UCSD-AML1 (cell line): ENCODE results near the gene SPRYD7.
"Not testable (repeated sequence)": the region's sequence is repeated elsewhere in the genome, so short reads cannot be mapped to it uniquely, and the experiment has no call there.

Experiments
- DNase-seq: peaks from one replicate; lab custom pipeline; 2025; ENCODE audit not compliant: unreplicated experiment; lab: John Stamatoyannopoulos, UW

Gene SPRYD7, protein sequence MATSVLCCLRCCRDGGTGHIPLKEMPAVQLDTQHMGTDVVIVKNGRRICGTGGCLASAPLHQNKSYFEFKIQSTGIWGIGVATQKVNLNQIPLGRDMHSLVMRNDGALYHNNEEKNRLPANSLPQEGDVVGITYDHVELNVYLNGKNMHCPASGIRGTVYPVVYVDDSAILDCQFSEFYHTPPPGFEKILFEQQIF

DNA sequence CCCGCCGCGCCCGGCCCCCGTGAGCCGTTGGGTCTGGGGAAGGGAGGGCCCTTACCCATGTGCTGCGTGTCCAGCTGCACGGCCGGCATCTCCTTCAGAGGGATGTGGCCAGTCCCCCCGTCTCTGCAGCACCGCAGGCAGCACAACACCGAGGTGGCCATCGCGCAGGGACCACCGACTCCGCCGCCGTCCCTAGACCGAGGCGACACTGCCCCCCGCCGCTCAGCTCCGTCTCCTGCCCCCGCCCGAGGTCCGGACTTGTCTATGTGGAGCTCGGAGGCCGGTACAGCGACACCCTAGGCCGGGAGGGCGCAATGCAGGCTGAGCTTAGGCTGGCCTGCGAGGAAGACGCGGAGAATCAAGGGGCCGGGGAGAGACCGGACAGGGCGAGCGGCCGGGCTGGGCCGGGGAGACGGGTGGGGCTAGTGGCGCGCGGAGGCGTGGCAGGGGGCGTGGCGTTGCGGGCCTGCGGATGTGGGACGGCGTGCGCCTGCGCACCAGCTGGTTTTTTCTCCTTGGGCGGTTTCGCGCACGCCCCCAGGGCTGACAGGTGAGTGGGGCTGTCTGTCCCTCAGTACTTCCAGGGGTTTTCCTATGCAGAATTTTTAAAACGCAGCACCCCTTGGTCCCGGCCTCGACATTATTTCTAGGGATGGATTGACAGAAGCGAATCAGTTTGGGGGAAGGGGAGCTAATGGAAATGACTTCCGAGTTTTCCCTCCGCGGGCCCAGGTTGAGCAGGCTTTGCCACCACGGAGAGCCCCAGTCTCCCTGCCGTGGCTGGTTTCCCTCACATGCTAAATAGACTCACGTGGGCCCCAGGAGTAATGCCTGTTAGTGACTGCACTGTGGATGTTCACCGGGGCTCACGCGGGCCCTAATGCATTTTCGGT lies at the start of gene SPRYD7:
SPRYD7 (minus strand) TSS at position 266 of the 893 bp plus-strand sequence; CDS start at position 161, 105 bp downstream.
- peak; percentile 99 for DNase-seq

DNA sequence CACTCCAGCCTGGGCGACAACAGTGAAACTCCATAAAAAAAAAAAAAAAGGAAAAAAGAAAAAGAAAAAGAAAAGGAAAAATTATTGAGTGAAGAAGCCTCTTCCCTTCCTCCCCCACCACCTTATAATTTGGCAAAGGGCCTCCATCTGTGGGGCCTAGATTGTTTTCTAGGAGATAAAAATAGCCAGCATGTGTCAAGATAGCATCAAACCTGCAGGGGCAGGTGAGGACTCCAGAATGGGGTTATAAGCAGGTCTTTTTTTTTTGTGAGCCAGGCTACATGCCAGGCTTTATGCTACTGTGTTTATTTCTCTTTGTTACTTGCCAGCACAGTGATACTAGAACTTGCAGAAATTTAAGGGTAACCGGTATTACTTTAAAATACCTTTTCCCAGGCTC lies 49.0 kb upstream of the SPRYD7 start:
- no peak for DNase-seq

DNA sequence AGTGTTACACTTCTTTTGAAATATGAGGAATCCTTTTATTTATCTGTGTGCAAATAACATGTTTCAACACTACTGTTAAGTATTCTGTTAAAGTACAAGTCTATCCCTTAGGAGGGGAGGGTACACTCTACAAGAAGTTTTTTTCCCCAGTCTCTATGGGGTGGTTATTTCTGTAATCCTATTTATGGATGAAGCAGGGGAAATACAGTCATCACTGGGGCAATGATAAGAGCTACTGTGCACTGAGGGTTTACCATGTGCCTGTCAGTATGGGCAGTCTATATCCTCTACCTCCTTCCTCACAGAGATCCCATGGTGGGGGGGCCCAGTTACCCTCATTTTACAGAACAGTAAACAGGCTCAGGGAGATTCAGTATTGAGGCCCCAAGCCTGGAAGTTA lies 44.1 kb upstream of the SPRYD7 start:
- DNase-seq, result peak; percentile 24

DNA sequence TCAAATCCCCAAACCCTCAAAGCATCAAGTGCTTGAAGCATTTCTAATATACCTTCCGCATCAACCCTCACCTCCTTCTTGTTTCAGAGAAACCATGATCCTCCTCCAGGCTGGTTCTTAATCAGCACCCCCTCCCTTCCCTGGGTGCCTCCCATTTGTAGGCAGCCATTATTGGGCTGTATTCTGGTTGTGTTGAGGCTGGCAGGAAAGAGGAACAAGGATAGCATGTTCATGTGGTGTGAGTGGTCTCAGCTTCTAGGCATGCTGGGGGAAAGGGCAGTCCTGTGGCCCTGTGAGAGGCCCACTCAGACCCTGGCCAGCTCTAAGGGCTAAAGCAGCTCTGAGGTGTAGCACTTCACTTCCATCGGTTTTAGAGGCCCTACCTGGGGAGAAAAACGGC lies 41.9 kb upstream of the SPRYD7 start:
- DNase-seq, result peak; percentile 31

DNA sequence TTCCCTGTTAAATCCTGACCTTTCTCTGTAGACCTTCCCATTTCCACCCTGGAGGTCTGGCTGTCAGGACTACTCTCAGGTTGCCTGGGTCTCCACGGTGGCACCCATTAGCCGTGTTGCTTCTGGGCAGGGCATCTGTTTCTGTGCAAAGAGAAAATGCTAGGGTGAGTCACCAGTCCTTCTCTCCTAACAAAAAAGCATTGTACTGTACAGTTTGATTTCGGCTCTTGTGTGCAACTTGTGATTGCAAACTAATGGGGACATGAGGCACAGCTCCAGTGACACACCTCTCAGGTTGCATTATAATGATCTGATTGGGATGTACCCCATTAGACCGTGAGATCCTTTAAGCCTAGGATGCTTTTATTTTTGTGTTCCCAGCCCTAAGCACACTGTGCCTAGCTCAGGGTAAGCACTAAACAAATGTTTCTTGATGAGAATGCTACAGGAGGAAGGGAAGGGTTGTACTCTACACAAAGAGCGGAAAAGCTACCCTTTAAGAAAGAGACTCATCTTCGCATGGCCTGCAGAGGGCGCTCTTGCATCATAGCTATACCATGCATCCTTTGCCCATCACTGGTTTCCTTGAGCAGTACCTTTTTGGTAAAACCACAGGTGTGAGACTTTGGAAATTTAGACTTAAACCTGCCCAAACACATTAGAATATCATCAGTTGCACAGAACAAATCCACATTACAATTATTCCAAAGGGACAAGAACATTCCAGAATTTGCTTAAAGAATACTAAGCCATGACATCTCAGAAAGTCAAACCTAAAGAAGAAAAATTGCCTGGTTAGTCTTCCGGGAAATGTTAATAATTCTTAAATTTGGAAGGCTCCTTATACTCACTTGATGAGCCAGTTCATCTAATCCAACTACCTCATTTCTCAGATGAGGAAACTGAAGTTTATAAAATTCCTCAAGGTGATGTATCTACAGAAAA lies 40.4 kb upstream of the SPRYD7 start:
- peak; percentile 71 for DNase-seq

DNA sequence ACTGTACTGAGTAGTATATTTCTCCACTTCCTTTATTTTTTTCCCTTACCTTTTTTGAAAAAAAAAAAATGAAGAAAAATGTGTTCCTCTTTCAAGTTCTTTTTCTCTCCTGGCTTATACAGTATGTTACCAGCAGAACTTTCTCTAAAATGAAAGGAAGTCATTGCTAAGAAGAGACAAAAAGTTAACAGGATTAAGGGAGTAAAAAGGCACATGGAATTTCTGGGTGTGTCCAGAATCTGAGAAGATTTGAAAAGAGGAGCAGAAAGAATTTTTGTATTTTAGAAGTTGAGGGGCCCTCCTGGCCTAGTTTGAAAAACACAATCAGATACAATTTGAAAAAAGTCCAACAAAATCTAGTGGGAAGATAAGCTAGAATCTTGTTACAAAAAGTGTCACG lies 39.7 kb upstream of the SPRYD7 start:
- DNase-seq, result no peak

DNA sequence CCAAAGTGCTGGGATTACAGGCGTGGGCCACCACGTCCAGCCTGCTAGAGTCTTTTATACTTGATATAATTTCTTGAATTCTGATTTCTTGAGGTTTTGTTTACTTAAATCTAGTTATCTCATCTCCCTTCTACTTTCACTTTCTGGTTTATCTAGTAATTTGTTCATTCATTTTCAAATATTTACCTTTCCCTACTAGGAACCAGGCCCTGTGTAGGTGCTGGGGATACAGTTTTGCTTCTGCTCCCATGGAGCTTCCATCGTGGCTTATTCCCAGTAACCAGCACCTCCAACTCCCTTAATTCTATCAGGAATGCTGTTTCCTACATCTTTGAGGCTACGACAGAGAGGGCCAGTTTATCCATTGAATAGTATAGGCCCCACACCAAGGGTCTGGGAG lies 36.6 kb upstream of the SPRYD7 start:
- no peak for DNase-seq

DNA sequence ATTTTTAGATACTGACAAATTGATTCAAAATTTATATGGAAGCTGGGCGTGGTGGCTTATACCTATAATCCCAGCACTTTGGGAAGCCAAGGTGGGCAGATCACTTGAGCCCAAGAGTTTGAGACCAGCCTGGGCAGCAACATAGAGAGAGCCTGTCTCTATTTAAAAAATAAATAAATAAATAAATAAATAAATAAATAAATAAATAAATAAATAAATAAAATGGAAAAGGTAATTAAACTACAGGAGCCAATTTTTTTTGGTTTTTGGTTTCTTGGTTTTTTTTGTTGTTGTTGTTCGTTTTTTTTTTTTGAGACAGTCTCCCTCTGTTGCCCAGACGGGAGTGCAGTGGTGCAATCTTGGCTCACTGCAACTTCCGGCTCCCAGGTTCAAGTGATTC lies 31.3 kb upstream of the SPRYD7 start:
- no peak for DNase-seq

DNA sequence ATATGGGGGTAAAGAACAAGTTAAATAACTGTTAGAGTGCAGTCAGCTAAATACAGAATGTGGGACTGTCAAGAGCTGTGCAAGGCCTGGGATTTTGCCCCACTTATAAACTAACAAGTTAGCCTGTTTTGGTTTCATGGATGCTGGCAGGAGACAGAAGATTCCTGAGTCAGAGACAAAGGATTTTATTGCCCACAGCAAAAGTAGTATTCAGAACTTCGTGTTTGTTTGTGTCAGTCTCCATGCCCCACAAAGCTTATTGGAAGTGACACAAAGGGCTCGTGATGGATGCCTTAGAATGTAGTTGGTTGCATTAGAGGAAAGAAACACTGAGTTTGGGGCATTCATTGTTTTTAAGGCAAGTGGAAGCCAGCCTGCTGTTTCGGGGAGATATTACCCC lies 22.2 kb upstream of the SPRYD7 start:
- DNase-seq, result no peak

DNA sequence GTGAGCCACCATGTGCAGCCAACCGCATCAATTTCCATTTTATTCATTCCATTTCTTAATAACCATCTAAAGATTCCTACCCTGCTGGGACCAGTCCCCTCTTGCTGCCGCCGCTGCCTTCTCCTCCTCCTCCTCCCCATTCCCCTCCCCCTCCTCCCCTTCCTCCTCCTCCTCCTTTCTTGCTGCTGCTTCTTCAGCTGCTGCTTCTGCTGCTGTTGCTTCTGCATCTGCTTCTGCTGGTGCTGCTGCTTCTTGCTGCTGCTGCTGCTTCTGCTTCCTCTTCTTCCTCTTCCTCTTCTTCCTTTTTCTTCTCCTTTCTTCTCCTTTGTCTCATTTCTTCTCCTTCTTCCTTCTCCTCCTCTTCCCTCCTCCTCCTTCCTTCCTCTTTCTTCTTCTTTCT lies 20.0 kb upstream of the SPRYD7 start:
- DNase-seq, result no peak

DNA sequence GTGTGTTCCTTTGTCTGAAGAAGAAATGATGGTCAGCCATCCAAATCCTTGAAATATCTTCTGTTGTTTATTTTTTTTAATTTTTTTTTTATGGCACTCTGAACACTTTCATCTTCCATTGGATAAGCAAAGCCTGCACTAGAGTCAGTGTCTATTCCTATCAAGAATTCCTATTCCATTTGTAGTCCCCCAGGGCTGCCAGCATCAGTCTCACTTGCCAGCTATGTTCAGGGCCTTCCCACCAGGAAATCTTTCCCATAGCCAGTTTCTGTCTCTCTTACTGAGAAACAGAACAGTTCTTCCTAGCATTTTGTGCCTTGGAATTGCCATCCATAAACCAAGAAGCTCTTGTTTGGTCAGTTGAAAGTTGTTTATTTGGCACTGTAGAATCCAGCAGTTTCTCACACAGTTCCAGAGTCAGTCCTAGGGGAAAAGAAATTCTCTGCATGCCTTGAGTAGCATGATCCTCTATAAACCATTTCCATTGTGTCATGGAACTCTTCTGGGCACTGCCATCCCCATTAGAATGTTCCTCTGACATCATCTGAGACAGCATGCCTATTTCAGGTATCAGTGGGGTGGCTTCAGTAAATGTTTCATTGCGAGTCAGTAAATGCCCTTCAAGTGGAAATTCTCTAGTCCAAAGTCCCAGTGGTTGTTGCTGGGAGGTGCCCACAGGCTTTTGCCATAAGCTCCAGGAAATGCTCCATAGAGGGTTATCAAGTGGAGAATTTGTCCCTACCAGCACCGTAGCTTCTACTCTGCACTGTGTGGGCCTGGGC lies 18.7 kb upstream of the SPRYD7 start:
- no peak for DNase-seq

DNA sequence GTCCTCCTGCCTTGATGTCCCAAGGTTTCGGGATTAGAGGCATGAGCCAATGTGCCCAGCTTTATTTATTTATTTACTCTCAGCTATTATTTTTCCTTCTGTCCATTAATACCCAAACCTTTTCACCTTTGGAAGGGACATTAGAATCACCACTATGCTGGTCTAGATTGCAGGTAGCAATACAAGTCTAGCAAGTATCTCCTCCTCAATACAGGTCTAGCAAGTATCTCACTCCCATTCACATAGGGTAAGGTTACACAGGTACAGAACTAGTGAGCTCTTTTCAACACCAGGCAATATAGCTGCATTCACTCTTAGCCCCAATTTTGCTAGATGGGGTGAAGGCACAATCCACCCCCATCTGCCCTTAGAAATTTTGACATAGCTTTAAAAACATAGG lies 17.4 kb upstream of the SPRYD7 start:
- DNase-seq, result no peak

DNA sequence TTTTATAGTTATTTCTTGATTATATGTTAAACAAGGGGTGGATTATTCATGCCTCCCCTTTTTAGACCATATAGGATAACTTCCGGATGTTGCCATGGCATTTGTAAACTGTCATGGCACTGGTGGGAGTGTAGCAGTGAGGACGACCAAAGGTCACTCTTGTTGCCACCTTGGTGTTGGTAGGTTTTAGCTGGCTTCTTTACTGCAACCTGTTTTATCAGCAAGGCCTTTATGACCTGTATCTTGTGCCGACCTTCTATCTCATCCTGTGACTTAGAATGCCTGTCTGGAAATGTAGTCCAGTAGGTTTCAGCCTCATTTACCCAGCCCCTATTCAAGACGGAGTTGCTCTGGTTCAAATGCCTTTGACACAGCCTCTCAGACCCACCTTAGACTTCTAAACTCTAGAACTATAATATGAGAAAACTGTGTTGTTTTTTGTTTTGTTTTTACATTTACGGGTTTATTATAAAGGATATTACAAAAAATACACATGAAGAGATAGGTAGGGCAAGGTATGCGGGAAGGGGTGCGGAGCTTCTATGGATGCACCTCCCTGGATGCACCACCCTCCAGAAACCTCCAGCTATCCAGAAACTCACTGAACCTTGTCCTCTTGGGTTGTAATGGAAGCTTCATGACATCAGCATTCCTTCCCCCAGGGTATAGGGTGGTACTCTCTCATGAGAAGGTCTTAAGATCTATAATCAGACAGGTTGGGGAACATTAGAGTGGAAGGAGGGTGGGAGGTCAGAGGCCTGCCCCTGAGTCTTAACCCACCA lies 15.8 kb upstream of the SPRYD7 start:
- DNase-seq, result no peak

DNA sequence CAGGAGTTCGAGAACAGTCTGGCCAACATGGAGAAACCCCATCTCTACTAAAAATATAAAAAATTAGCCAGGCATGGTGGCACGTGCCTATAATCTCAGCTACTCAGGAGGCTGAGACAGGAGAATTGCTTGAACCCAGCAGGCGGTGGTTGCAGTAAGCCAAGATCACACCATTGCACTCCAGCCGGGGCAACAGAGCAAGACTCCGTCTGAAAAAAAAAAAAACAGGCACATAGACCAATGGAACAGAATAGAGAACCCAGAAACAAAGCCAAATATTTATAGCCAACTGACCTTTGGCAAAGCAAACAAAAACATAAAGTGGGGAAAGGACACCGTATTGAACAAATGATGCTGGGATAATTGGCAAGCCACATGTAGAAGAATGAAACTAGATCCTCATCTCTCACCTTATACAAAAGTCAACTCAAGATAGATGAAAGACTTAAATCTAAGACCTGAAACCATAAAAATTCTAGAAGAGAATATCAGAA lies 12.7 kb upstream of the SPRYD7 start:
- DNase-seq, result not testable (repeated sequence)

DNA sequence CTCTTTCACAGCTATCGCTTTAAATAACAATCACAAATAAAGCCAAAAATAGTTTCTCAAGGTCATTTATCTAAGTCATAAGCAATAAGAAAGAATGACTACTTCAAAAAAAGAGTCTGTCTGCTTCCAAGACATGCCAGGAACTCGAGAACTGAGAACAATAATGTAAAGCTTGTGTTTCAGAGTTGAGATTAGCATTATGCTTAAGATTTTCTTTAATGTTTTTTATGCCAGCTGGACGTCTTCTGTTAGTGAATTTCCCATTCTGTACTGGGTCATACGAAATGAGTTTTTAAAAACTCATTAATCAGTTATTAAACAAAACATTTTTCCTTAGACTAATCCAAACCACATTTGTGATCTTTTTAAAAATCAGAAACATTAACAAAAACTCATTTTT lies 3.2 kb upstream of the SPRYD7 start:
- no peak for DNase-seq

DNA sequence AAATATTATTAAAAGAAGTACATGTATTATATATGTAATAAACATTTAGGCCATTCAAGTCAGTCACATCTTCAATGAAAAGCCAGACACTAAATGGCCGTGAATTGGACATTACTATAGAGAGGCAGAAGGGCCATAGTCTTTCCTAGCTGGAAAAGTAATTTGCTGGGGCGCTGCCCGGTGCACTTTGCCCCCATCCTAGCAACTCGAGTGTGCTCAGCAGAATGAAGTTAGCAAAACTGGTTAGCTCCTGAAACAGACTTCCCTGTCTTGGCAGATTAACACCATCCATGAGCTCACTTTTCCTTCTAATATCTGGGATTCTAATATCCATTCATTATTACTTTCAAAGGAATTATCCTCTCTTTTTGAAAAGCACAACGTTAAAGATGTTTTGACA lies 2.8 kb upstream of the SPRYD7 start:
- DNase-seq, result no peak

DNA sequence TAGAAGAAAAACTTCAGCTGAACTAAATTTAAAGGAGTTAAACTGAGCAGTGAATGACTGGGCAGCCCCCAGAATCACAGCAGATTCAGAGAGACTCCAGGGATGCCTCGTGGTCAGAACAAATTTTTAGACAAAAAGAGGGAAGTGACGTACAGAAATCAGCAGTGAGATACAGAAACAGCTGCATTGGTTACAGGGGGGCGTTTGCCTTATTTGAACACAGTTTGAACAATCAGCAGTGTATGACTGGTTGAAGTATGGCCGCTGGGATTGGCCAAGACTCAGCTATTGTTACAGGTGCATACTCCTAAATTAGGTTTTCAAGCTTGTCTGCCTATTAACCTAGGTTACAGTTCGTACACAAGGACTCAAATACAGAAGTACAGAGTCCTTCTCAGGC lies 2.2 kb upstream of the SPRYD7 start:
- DNase-seq, result no peak

DNA sequence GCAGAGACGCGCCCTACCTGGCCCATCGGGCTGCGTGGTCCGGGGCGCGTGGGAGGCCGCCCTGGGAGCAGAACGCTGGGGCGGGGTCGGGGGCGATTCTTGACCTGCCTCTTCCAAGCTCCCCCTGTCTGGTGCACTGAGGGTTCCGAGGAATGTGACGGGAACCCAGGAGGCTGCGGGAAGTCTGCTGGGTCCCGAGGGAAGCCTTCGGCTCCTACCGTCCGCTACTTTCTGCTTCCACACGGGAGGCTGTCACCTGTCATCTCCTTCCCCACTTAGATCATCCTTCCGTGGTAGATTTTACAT lies 781 bp upstream of the SPRYD7 start:
- no peak for DNase-seq

DNA sequence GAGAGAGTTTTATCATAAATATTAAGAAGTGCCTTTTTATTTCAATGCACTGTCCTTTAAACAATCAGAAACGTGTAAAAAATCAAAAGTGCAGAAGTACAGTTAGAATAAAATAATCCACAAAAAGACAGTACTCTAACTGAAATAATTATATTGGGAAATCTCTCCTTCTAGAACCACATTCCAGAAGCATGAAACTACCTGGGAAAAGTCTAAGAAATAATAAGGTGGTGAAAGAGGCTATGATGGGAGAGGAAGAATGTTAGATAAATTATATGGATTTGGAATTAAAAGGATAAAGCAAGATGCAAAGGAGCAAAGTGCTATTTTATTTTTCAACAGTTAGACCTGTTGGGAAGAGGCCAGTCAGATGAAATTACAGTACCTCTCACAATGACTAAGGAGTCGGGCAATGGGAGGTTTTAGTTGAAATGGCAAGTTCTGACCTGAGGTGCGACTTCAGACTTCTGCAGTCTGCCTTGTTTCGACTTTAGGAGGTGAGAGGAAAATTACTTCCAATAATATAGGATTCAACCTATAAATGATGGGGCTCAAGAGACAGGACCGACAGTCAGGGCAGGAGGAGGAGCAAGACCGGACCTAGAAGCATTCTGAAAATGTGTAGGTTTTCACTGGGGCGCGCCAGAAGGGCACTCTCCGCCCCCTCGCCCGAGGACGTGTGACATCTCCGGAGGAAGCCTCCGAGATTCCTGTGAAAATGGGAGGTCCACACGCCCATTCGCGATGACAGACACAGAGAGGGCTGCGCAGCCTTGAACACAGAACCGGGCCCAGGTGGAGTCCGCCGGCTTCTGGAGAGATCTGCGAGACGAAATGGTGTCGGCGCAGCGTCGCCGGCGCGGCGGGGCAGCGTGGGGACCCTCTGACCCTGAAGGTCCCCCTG lies 717 bp downstream of the SPRYD7 start:
- peak; percentile 73 for DNase-seq
